Measurements from ENCODE around the gene ALAD. TPM values are rescaled to one million over a fixed set of nuclear protein-coding genes. Genes with fewer than 3 reads are reported as not detected.
"Not testable (repeated sequence)": the region's sequence is repeated elsewhere in the genome, so short reads cannot be mapped to it uniquely, and the experiment has no call there.

ALAD gene
- total RNA-seq, 1 donor from 2014 or later, result 68.2 TPM

DNA sequence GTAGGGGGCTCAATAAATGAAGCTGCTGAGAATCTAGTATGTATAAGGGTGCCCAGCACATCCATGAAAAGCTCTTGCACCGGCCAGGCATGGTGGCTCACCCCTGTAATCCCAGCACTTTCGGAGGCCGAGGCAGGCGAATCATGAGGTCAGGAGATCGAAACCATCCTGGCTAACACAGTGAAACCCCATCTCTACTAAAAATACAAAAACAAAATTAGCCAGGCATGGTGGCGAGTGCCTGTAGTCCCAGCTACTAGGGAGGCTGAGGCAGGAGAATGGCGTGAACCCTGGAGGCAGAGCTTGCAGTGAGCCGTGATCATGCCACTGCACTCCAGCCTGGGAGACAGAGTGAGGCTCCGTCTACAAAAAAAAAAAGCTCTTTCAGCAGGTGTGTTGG, 5.3 kb upstream of the ALAD start:
- intact Hi-C loops (cut with DNase I), result not testable (repeated sequence)

DNA sequence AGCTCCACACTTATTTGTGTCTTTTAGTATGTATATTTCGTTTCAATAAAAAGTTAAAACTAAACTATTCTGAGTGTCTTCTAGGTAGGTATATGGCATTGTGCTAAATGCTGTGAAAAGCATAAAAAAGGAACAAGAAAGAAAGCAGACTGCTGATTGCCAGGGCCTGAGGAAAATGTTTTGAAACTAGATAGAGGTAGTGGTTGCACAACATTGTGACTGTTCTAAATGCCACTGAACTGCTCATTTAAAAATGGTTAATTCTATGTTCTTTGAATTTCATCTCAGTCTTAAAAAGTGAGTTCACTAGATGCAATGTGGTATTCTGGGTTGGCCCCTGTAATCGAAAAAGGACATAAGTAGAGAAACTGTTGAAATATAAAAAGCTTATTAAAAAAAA, 2.6 kb upstream of the ALAD start:
- no peak for DNase-seq (ENCODE audit: low spot score)
- intact Hi-C loops (cut with DNase I), result loop anchor here (2.0 to 5.0 kb wide), 2 partner anchors 93 to 254 kb away; no protein-coding TSS in a partner anchor

More for the DNA sequence above, 5.3 kb upstream of the ALAD start:
- not testable (repeated sequence) for DNase-seq (ENCODE audit: low spot score)

DNA sequence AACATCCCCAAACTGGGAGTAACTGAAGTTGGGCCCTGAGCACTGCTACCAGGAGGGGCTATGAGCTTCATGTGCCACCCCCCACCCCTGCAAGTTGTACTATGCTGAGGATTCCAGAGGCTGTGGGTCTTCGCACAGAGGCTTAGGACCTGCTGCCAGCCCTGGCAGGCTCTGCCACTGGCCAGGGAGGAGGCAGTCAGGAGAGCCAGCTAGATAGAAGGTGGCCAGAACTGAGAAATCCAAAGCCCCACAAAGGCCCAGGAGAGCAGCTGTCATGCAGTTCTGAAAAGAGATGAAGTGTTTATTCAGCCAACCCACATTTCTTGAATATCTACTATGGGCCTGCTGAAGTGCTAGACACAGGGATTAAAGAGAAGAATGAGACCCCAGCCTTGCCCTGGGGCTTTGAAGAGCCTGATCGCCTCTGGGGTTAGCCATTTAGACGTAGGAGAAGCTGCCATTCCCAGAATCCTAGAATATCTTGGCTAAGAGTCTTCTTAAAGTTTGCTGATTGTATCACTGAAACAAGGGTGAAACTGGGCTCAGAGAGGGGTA, 1.4 kb downstream of the ALAD start:
- intact Hi-C loops (cut with DNase I), result loop anchor here (2.0 to 5.0 kb wide), 2 partner anchors 59 to 258 kb away; partner anchors contain the start of gene WDR31
- DNase-seq (ENCODE audit: low spot score), result no peak

DNA sequence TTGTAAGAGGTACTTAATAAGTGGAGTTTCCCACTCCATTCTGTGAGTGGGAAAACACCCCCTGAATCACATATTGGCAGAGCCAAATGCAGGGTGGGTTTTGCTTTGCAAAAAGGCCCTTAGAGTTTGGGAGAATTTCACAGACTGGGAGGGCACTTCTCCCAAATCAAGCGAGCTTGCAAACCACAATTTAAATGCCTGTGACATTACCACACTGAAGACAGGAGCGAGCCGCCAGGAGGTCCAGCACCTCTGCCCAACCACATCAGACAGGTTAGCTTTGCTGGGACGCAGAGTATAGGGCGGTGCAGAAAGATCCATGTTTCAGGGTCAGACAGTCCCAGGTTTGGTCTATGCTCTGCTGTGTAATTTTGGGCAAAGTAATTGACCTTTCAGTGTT, 2.3 kb downstream of the ALAD start:
- DNase-seq (ENCODE audit: low spot score), result no peak
- intact Hi-C loops (cut with DNase I), result no loop called here

DNA sequence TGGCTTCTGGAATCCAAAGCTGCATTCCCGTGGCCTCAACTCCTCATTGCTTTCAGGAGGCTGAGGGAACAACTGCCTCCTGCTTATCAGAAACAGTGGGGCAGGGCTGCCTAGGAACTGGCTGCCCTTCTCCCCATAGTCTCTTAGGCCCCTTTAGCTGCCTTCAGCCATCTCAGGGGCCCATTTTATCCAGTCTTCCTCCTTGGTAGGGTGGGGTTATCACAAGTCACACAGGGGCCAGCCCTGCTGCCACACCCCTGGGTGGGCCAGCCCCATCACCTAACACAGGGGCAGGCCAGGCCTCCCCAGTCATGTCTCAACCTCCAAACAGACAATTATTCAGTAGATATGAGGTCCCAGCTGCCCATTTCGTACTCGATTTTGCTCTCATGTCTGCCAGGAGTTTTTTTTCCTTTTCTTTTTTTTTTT, 3.9 kb downstream of the ALAD start:
- no peak for DNase-seq (ENCODE audit: low spot score)
- intact Hi-C loops (cut with DNase I), result no loop called here

DNA sequence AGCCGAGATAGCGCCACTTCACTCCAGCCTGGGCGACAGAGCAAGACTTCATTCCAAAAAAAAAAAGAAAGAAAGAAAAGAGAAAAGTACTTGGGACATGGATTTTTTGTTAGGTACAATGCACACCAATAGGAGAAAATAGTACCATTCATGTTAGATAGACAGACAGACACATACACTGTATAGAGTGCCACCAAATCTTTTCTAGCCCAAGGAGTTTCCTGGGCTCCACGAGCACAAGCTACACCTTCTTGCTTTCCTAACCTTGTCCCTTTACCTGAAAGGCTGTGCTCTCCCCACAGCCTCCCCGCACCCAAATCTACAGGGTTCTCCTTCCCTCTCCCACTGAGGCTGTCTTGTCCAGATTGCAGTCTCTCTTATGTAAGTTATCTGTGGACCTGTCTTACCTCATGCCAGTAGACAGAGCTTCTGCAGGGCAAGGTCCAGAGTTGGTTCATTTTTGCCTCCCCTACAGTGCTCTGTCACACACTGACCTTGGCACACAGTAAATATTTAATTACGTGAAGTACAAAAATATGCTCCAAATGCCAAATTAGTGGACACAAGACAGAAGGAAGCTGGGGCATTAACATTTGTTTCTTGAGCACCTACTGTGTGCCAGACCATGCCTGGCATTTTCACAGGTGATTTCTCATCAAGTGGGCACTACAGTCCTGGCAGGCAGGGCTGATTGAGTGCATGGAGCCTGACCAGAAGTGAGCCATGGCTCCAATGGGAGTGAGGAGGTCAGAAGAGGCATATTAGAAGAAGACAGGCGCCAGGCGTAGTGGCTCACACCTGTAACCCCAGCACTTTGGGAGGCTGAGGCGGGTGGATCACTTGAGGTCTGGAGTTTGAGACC, 5.9 kb downstream of the ALAD start:
- intact Hi-C loops (cut with DNase I), result no loop called here
- DNase-seq (ENCODE audit: low spot score), result no peak

DNA sequence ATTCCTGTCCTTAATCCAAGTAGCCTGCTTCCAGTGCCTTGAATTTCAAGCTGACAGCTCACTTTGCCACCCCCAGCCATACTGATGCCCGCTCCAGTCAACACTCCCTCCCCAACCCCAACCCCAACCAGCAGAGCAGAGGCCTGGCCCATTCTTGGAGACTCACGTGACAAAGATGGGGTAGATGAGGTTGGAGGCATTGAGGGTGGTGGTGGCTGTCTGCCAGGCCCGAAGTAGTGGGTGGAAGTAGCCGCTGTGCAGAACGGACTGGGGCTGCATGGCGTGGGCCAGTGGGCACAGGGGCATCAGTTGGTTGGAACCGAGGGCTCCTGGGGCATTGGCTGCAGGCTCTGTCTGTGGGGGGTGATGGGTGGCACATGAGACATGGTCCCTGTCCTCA, 7.8 kb downstream of the ALAD start:
- intact Hi-C loops (cut with DNase I), result no loop called here
- DNase-seq (ENCODE audit: low spot score), result no peak

DNA sequence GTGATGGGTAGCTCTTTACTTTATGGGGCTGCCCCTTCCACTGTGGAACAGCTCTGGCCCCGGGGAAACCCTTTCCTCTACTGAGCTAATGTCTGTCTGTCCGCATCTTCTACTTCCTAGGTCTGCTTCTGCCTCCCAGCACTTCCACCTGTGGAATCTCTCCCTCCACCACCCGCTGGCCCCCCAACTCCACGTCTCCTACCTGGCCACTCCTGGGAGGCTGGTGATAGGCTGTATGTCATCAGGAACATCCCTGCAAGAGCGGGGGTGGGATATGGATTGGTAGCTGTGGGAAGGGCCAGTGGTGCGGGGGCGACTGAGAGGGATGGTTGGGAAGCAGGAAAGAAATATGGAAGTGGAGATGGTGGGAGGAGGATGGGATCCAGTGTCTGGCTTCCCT, 9.2 kb downstream of the ALAD start:
- no peak for DNase-seq (ENCODE audit: low spot score)
- intact Hi-C loops (cut with DNase I), result no loop called here

DNA sequence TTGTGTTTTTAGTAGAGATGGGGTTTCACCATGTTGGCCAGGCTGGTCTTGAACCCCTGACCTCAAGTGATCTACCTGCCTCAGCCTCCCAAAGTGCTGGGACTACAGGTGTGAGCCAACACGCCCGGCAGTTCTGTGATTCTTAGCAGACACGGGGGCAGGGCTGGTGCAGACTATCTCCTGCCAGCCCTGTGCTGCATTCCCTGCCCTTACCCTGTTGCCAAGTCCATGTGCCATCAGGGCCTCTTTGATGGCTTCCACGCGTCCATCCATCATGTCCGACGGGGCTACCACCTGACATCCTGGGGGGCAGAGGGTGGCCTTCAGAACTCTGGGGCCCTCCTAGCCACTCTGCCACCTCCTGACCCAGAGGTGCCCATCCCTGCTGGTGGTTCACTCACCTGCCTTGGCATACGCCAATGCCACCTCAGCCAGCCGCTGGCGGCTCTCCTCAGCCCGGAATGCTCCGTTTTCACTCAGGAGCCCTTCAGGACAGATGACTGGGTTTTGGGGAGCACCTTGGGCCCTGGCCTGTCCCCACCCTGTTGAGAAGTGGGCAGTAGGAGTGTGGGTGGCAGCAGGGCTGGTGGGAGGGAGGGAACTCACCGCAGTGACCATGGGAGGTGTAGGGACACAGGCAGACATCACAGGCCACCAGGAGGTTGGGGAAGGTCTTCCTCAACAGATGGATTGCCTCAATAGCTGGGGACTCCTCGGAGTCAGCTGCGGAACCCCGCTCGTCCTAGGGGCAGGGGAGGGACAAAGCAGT, 10.7 kb downstream of the ALAD start:
- intact Hi-C loops (cut with DNase I), result no loop called here
- DNase-seq (ENCODE audit: low spot score), result no peak

DNA sequence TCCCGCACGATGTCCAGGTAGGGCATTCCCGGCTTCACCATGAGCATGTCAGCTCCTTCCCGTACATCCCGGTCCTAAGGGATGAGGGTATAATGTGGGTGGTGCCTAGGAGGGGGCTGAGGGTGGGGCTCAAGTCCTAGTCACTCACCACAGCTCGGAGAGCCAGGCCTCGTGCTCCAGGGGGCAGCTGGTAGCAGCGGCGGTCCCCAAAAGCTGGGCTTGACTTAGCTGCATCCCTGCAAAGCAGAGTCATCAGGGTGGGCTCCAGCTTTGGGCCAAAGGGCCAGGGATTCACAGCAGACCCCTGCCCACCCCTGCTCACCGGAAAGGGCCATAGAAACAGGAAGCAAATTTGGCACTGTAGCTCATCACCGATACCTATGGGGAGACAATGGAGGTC, 11.6 kb downstream of the ALAD start:
- intact Hi-C loops (cut with DNase I), result no loop called here
- DNase-seq (ENCODE audit: low spot score), result no peak

DNA sequence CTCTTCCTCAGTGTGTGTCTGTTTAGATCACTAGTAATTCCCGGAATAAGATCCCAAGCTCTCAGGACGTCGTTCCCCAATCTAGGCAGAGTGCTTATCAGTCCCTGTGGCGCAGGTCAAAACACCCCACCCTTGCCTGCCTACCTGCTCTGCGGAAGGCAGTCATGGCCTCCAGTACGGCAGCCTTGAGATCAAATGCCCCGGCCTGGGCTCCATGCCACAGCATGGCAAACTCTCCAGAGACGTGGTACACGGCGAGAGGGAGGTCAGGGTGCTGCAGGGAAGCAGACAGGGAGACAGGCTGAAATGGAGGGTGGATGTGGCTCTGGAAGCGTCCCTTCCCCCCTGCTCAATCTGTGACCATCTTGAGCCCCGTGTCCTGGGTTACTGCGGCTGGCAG, 12.3 kb downstream of the ALAD start:
- intact Hi-C loops (cut with DNase I), result no loop called here

DNA sequence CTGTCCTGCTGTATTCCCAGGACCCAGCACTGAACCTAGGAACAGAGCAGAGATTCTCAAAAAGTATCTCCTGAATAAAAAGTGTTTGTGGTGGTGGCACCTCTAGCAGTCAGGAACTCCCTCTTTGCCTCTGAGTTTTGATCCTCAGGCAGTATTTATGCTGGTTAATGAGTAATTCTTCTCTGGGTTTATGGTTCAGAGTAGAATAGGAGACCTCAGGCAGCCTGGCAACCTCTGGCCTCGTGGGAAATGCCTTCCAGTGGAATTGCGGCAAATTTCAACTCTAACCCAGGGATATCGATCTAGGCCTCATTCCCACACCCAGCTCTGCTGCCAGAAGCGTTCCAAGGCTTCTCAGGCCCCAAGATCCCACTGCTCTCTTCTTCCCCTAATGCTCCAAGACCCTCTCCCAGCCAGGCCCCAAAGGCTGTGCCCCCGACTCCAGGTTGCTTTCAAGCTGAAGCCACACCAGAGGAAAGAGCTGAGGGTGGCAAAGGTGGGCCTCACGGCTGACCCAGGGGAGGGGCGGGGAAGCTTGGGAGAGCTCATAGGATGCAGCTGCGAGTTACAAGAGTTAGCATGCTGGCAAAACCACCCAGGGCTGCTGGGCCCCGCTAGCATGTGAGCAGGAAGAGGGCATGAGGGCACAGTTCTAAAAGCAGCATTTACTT, 13.4 kb downstream of the ALAD start:
- DNase-seq (ENCODE audit: low spot score), result no peak
- intact Hi-C loops (cut with DNase I), result no loop called here

More for the DNA sequence above, 12.3 kb downstream of the ALAD start:
- DNase-seq (ENCODE audit: low spot score), result no peak

DNA sequence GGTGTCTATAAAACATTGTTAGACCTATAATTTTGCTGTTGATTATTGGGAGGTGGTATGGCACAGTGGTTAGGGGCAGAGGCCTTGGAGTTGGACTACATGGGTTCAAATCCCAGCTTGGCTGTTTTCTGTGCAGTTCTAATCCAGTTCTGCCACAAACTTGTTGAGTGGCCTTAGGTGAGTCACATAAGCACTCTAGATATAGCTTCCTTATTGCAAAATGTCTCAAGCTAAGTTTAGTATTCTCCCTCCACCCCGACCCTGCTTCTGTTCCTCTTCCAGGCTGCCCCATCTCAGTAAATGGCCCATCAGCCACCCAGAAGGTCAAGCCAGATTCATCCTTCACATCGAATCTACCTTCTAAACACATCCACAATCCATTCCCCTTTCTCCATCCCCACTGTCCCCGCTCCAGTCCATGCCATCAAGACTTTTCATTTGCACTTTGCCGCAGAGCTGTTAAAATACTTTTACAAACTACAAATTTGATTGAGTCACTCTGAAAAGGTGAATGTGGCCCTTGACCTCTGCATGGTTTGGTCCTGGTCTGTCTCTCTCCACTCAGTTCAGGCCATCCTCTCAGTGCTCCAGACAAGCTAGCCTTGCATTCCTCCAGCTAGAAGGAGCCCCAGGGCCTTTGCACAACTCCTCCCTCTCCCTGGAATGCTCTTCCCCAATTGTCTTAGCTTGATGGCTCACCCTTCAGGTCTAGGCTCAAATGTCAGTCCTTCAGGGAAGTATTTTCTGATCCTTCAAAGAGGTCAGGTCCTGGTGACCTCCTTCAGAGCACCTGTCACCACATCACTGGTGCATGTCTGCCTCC, 14.3 kb downstream of the ALAD start:
- intact Hi-C loops (cut with DNase I), result no loop called here
- DNase-seq (ENCODE audit: low spot score), result no peak

DNA sequence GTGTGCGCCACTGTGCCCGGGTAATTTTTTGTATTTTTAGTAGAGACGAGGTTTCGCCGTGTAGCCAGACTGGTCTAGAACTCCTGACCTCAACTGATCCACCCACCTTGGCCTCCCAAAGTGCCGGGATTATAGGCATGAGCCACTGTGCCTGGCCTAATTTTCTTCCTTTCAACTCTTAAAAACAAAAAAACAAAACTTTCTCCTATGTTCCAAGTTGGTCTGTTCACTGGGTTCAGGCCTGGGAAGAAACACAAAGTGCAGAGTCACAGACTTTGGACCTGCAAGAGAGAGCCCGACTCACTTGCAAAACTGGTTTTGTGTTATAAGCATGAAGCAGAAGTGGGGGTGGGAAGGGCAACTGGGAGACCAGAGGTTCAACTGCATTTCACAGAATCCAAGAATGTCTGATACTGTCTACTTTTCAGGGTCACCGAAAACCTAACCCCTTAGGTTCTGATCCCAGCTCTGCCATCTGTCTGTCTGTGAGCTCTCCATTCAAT, 19.1 kb downstream of the ALAD start:
- intact Hi-C loops (cut with DNase I), result no loop called here
- DNase-seq (ENCODE audit: low spot score), result no peak

DNA sequence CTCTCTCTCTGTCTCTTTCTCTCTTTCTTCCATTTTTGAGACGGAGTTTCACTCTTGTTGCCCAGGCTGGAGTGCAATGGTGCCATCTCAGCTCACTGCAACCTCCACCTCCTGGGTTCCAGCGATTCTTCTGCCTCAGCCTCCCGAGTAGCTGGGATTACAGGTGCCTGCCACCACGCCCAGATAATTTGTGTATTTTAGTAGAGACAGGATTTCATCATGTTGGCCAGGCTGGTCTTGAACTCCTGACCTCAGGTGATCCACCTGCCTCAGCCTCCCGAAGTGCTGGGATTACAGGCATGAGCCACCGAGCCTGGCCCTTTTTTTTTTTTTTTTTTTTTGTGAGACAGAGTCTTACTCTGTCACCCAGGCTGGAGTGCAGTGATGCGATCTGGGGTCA, 19.6 kb downstream of the ALAD start:
- intact Hi-C loops (cut with DNase I); DNase-seq (ENCODE audit: low spot score): not testable (repeated sequence)

DNA sequence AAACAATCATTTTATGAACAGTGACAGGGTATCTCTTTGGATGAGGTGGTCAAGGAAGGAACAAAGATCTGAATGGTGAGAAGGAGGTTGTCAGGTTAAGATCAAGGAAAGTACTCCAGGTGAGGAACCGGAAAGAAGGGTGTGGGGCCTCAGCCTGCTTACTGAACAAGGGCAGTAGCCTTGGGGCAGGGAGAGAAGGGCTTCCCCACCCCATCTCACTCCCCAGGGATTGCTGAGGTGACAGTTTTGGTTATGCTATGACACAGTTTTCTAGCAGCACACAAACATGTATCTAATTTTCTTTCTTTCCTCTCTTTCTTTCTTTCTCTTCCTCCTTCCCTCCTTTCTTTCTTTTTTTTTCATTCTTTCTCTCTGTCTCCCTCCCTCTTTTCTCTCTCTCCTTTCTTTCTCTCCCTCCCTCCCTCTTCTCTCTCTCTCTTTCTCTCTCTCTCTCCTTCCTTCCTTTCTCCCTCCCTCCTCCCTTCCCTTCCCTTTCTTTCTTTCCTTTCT, 20.2 kb downstream of the ALAD start:
- DNase-seq (ENCODE audit: low spot score), result no peak
- intact Hi-C loops (cut with DNase I), result no loop called here

DNA sequence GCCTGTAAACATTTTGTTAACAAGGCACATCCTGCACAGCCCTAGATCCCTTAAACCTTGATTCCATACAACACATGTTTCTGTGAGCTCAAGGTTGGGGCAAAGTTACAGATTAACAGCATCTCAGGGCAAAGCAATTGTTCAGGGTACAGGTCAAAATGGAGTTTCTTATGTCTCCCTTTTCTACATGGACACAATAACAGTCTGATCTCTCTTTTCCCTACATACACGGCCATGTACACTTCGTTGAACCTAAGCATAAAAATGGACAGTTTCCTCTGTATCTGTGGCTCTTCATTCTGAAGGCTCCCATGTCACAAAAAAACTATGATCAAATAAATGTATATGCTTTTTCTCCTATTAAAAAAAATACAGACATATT, 21.3 kb downstream of the ALAD start:
- DNase-seq (ENCODE audit: low spot score); intact Hi-C loops (cut with DNase I): not testable (repeated sequence)

DNA sequence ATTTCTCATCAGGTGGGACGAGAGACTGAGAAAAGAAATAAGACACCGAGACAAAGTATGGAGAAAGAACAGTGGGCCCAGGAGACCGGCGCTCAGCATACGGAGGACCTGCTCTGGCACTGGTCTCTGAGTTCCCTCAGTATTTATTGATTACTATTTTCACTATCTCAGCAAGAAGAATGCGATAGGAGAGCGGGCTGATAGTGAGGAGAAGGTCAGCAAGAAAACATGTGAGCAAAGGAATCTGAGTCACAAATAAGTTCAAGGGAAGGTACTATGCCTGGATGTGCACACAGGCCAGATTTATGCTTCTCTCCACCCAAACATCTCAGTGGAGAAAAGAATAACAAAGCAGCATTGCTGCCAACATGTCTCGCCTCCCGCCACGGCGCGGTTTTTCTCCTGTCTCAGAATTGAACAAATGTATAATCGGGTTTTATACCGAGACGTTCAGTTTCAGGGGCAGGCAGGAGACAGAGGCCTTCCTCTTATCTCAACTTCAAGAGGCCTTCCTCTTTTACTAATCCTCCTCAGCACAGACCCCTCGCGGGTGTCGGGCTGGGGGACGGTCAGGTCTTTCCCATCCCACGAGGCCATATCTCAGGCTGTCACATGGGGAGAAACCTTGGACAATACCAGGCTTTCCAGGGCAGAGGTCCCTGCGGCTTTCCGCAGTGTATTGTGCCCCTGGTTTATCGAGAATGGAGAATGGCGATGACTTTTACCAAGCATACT, 21.8 kb downstream of the ALAD start:
- intact Hi-C loops (cut with DNase I); DNase-seq (ENCODE audit: low spot score): not testable (repeated sequence)

Measured in cardiac septum (tissue), 1 donor.